IMR-90 (cell line): ENCODE data around the gene TMEM54. TPM values are rescaled to one million over a fixed set of nuclear protein-coding genes. Genes with fewer than 3 reads are reported as not detected.
A peak's percentile ranks its signal among the peaks of the same experiment; 100 is the strongest.

ENCODE experiments used
- ATAC-seq: fragments of 200-7000 bp; cut with Tn5 transposase; 2 replicates; pipeline ENCODE4 v1.9.1; 2020; ENCODE audit warnings: low read depth, mild to moderate bottlenecking, moderate library complexity
- BruUV-seq: library from RNA; stranded (reverse); fragments of 400-500 nt; replicated peaks from 2 replicates; lab custom pipeline; 2021; lab: Mats Ljungman, UMichigan
- CTCF ChIA-PET: fragments of 300-600 bp; formaldehyde crosslinking; extraction: SDS; loops from one replicate; lab custom pipeline; 2021; ENCODE audit warnings: antibody characterized with exemption; lab: Yijun Ruan, JAX
- POLR2A ChIA-PET: fragments of 300-600 bp; sonication (Branson Sonifier 250); formaldehyde crosslinking; loops from one replicate; lab custom pipeline; 2022; ENCODE audit warnings: antibody characterized with exemption; ENCODE audit not compliant: unreplicated experiment; lab: Charles Lee
- DNase-seq: peaks from one replicate; pipeline ENCODE4 v3.0.0; 2013
- H2AFZ ChIP-seq: replicated peaks from 2 replicates; pipeline ENCODE3; 2013; ENCODE audit warnings: low read length, mild to moderate bottlenecking; ENCODE audit not compliant: poor library complexity
- H2AK5ac ChIP-seq: 2 replicates; pipeline ENCODE4 v1.6.1; 2013; ENCODE audit warnings: low read depth, low read length, inconsistent platforms
- H2AK9ac ChIP-seq: replicated peaks from 2 replicates; pipeline ENCODE3; 2013; ENCODE audit warnings: mild to moderate bottlenecking, low read depth, low read length, moderate library complexity; ENCODE audit not compliant: poor library complexity
- H2BK120ac ChIP-seq: 2 replicates; pipeline ENCODE4 v1.6.1; 2013; ENCODE audit warnings: low read depth, low read length, inconsistent platforms
- H2BK15ac ChIP-seq: 3 replicates; pipeline ENCODE4 v1.6.1; 2013; ENCODE audit warnings: low read depth, low read length, inconsistent platforms
- H2BK20ac ChIP-seq: 2 replicates; pipeline ENCODE4 v1.6.1; 2013; ENCODE audit warnings: low read depth, mild to moderate bottlenecking, inconsistent platforms, low read length, moderate library complexity
- H2BK5ac ChIP-seq: 2 replicates; pipeline ENCODE4 v1.6.1; 2013; ENCODE audit warnings: mild to moderate bottlenecking, low read depth, low read length, inconsistent platforms; ENCODE audit not compliant: poor library complexity, severe bottlenecking
- H3K14ac ChIP-seq: replicated peaks from 2 replicates; pipeline ENCODE4 v1.6.1; 2013; ENCODE audit warnings: low read depth, low read length, inconsistent platforms
- H3K18ac ChIP-seq: 2 replicates; pipeline ENCODE4 v1.6.1; 2013; ENCODE audit warnings: low read depth, low read length, control low read depth
- H3K23ac ChIP-seq: 2 replicates; pipeline ENCODE4 v1.6.1; 2013; ENCODE audit warnings: low read depth, low read length, inconsistent platforms
- H3K27ac ChIP-seq: 2 replicates; pipeline ENCODE4 v1.5.1; 2013; ENCODE audit warnings: mild to moderate bottlenecking, control low read depth, low read length; ENCODE audit not compliant: insufficient read depth
- H3K27me3 ChIP-seq: 2 replicates; pipeline ENCODE4 v1.6.1; 2013; ENCODE audit warnings: low read length; ENCODE audit not compliant: control insufficient read depth, insufficient read depth
- H3K36me3 ChIP-seq: 2 replicates; pipeline ENCODE4 v1.6.1; 2013; ENCODE audit warnings: low read length, mixed read lengths; ENCODE audit not compliant: control insufficient read depth, insufficient read depth
- H3K4ac ChIP-seq: 2 replicates; pipeline ENCODE4 v1.6.1; 2013; ENCODE audit warnings: low read depth, low read length, inconsistent platforms
- H3K4me1 ChIP-seq: 2 replicates; pipeline ENCODE4 v1.6.1; 2013; ENCODE audit warnings: low read length, mixed read lengths; ENCODE audit not compliant: control insufficient read depth, insufficient read depth
- H3K4me2 ChIP-seq: 2 replicates; pipeline ENCODE4 v1.6.1; 2013; ENCODE audit warnings: low read depth, mild to moderate bottlenecking, control low read depth, low read length, moderate library complexity
- H3K4me3 ChIP-seq: 2 replicates; pipeline ENCODE4 v1.5.1; 2013; ENCODE audit warnings: low read depth, mild to moderate bottlenecking, control low read depth, low read length, moderate library complexity; ENCODE audit not compliant: insufficient read depth
- H3K56ac ChIP-seq: 2 replicates; pipeline ENCODE4 v1.6.1; 2013; ENCODE audit warnings: low read length, inconsistent platforms; ENCODE audit not compliant: insufficient read depth; ENCODE audit errors: extremely low read depth
- H3K79me1 ChIP-seq, 2 experiments: 2 replicates each; pipeline ENCODE4 v1.6.1; 2013; ENCODE audit warnings: low read length in 2 of 2, inconsistent platforms in 1 of 2, low read depth in 1 of 2
- H3K9ac ChIP-seq: 2 replicates; pipeline ENCODE4 v1.6.1; 2013; ENCODE audit warnings: low read depth, low read length, control low read depth
- H3K9me1 ChIP-seq: 2 replicates; pipeline ENCODE4 v1.6.1; 2013; ENCODE audit warnings: low read length, inconsistent platforms; ENCODE audit not compliant: insufficient read depth
- H3K9me3 ChIP-seq: 2 replicates; pipeline ENCODE4 v1.6.1; 2013; ENCODE audit warnings: low read length; ENCODE audit not compliant: control insufficient read depth, insufficient read depth
- H4K20me1 ChIP-seq: 2 replicates; pipeline ENCODE4 v1.6.1; 2013; ENCODE audit warnings: low read length, inconsistent platforms; ENCODE audit not compliant: insufficient read depth
- H4K5ac ChIP-seq: 2 replicates; pipeline ENCODE4 v1.6.1; 2013; ENCODE audit warnings: mild to moderate bottlenecking, low read depth, low read length, control low read depth
- H4K8ac ChIP-seq, 2 experiments: 2 replicates each; pipeline ENCODE4 v1.6.1; 2013; ENCODE audit warnings: low read depth in 2 of 2, low read length in 2 of 2, control low read depth in 1 of 2, inconsistent platforms in 1 of 2
- H4K91ac ChIP-seq: 2 replicates; pipeline ENCODE4 v1.6.1; 2013; ENCODE audit warnings: low read depth, low read length, inconsistent platforms; ENCODE audit not compliant: insufficient read depth
- BHLHE40 ChIP-seq: fragments of 150-350 bp; IDR thresholded peaks from 2 replicates; pipeline ENCODE4 v1.6.1; 2016; ENCODE audit warnings: mild to moderate bottlenecking, low read depth, low read length
- CEBPB ChIP-seq: IDR thresholded peaks from 2 replicates; pipeline ENCODE4 v1.6.1; 2012; ENCODE audit warnings: low read depth, low read length, improper control_type of control experiment
- CHD1 ChIP-seq: IDR thresholded peaks from 2 replicates; pipeline ENCODE4 v1.6.1; 2012; ENCODE audit warnings: low read depth, low read length, improper control_type of control experiment
- FOS ChIP-seq: fragments of 150-350 bp; IDR thresholded peaks from 2 replicates; pipeline ENCODE4 v1.6.1; 2016; ENCODE audit warnings: low read depth, low read length
- MAFK ChIP-seq: IDR thresholded peaks from 2 replicates; pipeline ENCODE4 v1.6.1; 2012; ENCODE audit warnings: low read depth, low read length, improper control_type of control experiment
- MAZ ChIP-seq: IDR thresholded peaks from 2 replicates; pipeline ENCODE4 v1.6.1; 2012; ENCODE audit warnings: low read depth, mild to moderate bottlenecking, low read length, improper control_type of control experiment, moderate library complexity, borderline replicate concordance
- MXI1 ChIP-seq: IDR thresholded peaks from 2 replicates; pipeline ENCODE4 v1.6.1; 2012; ENCODE audit warnings: low read depth, mild to moderate bottlenecking, low read length, moderate library complexity, borderline replicate concordance
- POLR2A ChIP-seq: IDR thresholded peaks from 2 replicates; pipeline ENCODE4 v1.6.1; 2012; ENCODE audit warnings: mild to moderate bottlenecking, low read depth, low read length
- RAD21 ChIP-seq: IDR thresholded peaks from 2 replicates; pipeline ENCODE4 v1.6.1; 2012; ENCODE audit warnings: low read length, improper control_type of control experiment
- RCOR1 ChIP-seq: IDR thresholded peaks from 2 replicates; pipeline ENCODE4 v1.6.1; 2012; ENCODE audit warnings: mild to moderate bottlenecking, low read length, improper control_type of control experiment; ENCODE audit not compliant: insufficient replicate concordance
- RFX5 ChIP-seq: IDR thresholded peaks from 2 replicates; pipeline ENCODE4 v1.8.0; 2012; ENCODE audit warnings: low read depth, mild to moderate bottlenecking, low read length, moderate library complexity
- WGBS, 2 experiments: methylation state at CpG; one replicate each; pipeline versions ENCODE4 v1.1.5 to v1.1.7; 2013; ENCODE audit warnings: missing lambda C conversion rate in 2 of 2; ENCODE audit not compliant: insufficient read length in 1 of 2; ENCODE audit errors: extremely low coverage in 2 of 2; 5-methylcytosine and 5-hydroxymethylcytosine counted together
- dilution Hi-C: fragments of 300-500 bp; cut with HindIII; formaldehyde crosslinking; loops from one replicate; pipeline ENCODE4 v1.14.3; 2018; ENCODE audit warnings: low sequenced_read_pairs; ENCODE audit not compliant: unreplicated experiment
- in situ Hi-C: fragments of 300-500 bp; cut with MboI; formaldehyde crosslinking; loops from 3 replicates; pipeline ENCODE4 v1.14.3; 2019; ENCODE audit warnings: low sequenced_read_pairs, inconsistent platforms, mixed read lengths
- intact Hi-C: fragments of 100-400 bp; cut with micrococcal nuclease; formaldehyde crosslinking; loops from 2 replicates; pipeline ENCODE4 v1.10.0; 2022
- polyA plus RNA-seq, 3 experiments: library from polyadenylated mRNA; depleted of rRNA; stranded (reverse); fragments of >200 nt; gene quantifications; 2 replicates each; pipeline ENCODE4 v1.2.3, GENCODE V29; 2012; ENCODE audit warnings: low replicate concordance in 1 of 3
- total RNA-seq: library from RNA; depleted of rRNA; stranded (reverse); fragments of >200 nt; gene quantifications from 2 replicates; pipeline ENCODE4 v1.2.3, GENCODE V29; 2012
- TF ChIP-seq, protein P1 (sequence below): fragments of 150-350 bp; IDR thresholded peaks from 2 replicates; pipeline ENCODE4 v1.6.1; 2017; ENCODE audit warnings: mild to moderate bottlenecking, antibody characterized with exemption, low read length, low read depth
- TF ChIP-seq, protein P2 (sequence below): fragments of 150-350 bp; IDR thresholded peaks from 2 replicates; pipeline ENCODE4 v1.6.1; 2016; ENCODE audit warnings: low read depth, mild to moderate bottlenecking, low read length, moderate library complexity, borderline replicate concordance

TMEM54 gene
- total and polyA plus RNA-seq, 2 of the 4 experiments (the other 2 are of a cell fraction) = 25.5 to 75.2 TPM

DNA sequence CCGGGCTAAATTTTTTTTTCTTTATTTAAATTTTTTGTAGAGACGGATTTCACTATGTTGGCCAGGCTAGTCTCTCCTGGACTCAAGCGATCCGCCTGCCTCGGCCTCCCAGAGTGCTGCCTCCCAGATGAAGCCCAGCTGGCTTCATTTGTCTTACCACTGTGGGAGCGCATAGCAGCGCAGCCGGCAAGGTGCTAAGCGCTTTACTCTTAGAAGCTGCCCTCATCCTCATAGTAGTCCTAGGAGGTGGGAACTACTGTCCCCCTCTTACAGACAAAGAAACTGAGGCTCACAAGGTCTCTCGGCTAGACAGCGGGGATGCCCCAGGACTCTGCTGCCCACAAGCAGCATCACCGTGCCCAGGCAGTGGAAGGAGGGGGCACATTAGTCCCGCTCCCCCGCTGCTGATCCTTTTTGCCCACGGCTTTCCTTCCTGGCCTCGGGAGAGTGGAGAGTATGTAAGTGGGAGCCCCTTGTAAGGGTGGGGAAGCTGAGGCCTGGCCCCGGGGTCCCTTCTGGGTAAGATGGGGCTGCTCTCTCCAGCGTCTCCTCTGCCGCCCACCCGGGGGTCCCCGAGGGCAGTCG lies 726 bp downstream of the TMEM54 start (continued):
- TF ChIP-seq POLR2A = no peak

DNA sequence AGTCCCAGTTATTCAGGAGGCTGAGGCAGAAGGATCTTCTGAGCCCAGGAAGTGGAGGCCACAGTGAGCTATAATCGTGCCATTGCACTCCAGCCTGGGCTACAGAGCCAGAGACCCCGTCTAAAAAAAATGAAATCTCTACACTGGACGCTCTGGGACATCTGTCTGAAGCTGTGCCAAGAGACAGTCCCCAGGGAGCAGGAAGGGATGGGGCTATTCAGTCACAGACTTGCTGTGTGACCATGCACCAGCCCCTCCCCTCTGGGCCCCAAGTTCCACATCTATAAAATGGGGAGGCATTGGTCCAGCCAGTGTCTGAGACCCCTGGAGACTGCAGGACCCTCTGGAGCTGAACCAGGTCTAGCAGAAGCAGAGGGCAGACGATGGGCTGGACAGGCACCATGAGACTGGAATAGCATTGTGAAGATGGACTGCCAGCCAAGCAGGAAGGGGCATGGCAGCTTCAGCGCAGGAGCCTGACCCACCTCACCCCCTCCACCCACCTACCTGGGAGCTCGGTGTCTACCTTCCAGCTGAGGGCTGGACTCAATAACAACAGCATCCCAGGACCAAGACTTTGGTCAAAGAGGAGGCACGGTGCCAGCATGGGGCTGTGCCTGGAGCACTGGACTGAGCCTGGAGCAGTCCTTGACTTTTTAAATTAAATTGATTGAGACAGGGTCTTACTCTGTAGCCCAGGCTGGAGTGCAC lies 1.4 kb downstream of the TMEM54 start:
- H4K91ac ChIP-seq = no peak overlapping the region
- in situ Hi-C loops = no loop called here
- H3K18ac ChIP-seq = no peak overlapping the region
- no peak overlapping the region for H3K4me3 ChIP-seq
- H3K9me3 ChIP-seq = no peaks in the 10 kb centered on the region
- H3K9me1 ChIP-seq = peaks cover 6% of the 10 kb centered on the region; the same call in 1 of the 2 replicates
- CTCF ChIA-PET = no interaction called here
- BruUV-seq = no TSS peak
- H2AFZ ChIP-seq = peak overlapping the region; percentile 32
- H4K8ac ChIP-seq = no peak overlapping the region
- no peak overlapping the region for H2AK5ac ChIP-seq
- no peak for ATAC-seq
- no peak for DNase-seq
- H4K5ac ChIP-seq = no peak overlapping the region
- H3K9ac ChIP-seq = no peak overlapping the region
- H3K27ac ChIP-seq = no peak overlapping the region
- H2BK120ac ChIP-seq = no peak overlapping the region
- H3K14ac ChIP-seq = no peak overlapping the region
- H2AK9ac ChIP-seq = no peak overlapping the region
- no peak overlapping the region for H3K23ac ChIP-seq
- dilution Hi-C loops = no loop called here
- peaks cover 1% of the 10 kb centered on the region; the same call in 1 of the 2 replicates for H3K36me3 ChIP-seq
- no peak overlapping the region for H3K4ac ChIP-seq
- intact Hi-C loops = no loop called here
- no peak overlapping the region for H2BK15ac ChIP-seq
- WGBS, 2 experiments = 100% methylated on average over 1 of the region's 7 CpGs; no CpG with 5 or more reads in 1 of the 2 experiments
- H2BK20ac ChIP-seq = no peak overlapping the region
- H4K20me1 ChIP-seq = no peaks in the 10 kb centered on the region
- POLR2A ChIA-PET = no interaction called here
- peaks cover 0 to 9% of the 10 kb centered on the region in 2 experiments; a peak in 1 of 4 replicates for H3K79me1 ChIP-seq
- H3K4me2 ChIP-seq = no peak overlapping the region
- no peak overlapping the region for H3K56ac ChIP-seq
- H3K27me3 ChIP-seq = peaks cover 5% of the 10 kb centered on the region
- peaks cover 2% of the 10 kb centered on the region; the same call in 1 of the 2 replicates for H3K4me1 ChIP-seq
- no peak overlapping the region for H2BK5ac ChIP-seq
- TF ChIP-seq, protein P1, sequence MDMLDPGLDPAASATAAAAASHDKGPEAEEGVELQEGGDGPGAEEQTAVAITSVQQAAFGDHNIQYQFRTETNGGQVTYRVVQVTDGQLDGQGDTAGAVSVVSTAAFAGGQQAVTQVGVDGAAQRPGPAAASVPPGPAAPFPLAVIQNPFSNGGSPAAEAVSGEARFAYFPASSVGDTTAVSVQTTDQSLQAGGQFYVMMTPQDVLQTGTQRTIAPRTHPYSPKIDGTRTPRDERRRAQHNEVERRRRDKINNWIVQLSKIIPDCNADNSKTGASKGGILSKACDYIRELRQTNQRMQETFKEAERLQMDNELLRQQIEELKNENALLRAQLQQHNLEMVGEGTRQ = no peak
- TF ChIP-seq CEBPB (no peak), BHLHE40 (no peak), CHD1 (no peak), RAD21 (no peak), FOS (no peak), RCOR1 (no peak), MAFK (no peak), RFX5 (no peak), MXI1 (no peak), POLR2A (no peak), MAZ (no peak)
- TF ChIP-seq, protein P2, sequence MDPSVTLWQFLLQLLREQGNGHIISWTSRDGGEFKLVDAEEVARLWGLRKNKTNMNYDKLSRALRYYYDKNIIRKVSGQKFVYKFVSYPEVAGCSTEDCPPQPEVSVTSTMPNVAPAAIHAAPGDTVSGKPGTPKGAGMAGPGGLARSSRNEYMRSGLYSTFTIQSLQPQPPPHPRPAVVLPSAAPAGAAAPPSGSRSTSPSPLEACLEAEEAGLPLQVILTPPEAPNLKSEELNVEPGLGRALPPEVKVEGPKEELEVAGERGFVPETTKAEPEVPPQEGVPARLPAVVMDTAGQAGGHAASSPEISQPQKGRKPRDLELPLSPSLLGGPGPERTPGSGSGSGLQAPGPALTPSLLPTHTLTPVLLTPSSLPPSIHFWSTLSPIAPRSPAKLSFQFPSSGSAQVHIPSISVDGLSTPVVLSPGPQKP = no peak
